OCI-LY3 (cell line): ENCODE data around the gene CLEC3B.

Experiments
- H2AFZ ChIP-seq: fragments of 200-600, 300-600 bp; shearing (Covaris generic); 2 replicates; pipeline ENCODE4 v1.6.0; 2014; ENCODE audit warnings: antibody characterized with exemption, low read depth, low read length
- H3K27ac ChIP-seq: fragments of 200-600, 300-600 bp; sonication (generic); 2 replicates; pipeline ENCODE4 v1.5.1; 2014; ENCODE audit warnings: mild to moderate bottlenecking, low read length, moderate library complexity, mixed read lengths
- H3K27me3 ChIP-seq: fragments of 200-600, 300-600 bp; sonication (generic); 2 replicates; pipeline ENCODE4 v1.6.1; 2014; ENCODE audit warnings: low read depth, low read length, mixed read lengths
- H3K36me3 ChIP-seq: fragments of 200-600, 300-600 bp; sonication (generic); replicated peaks from 2 replicates; pipeline ENCODE3; 2014; ENCODE audit warnings: low read depth, low read length, mixed read lengths
- H3K4me1 ChIP-seq: fragments of 300-600, 200-600 bp; sonication (generic); 2 replicates; pipeline ENCODE4 v1.6.1; 2014; ENCODE audit warnings: low read length, mixed read lengths
- H3K4me2 ChIP-seq: fragments of 200-600, 300-600 bp; sonication (generic); 2 replicates; pipeline ENCODE4 v1.6.1; 2014; ENCODE audit warnings: low read length, mixed read lengths
- H3K4me3 ChIP-seq: fragments of 300-600, 200-600 bp; sonication (generic); 2 replicates; pipeline ENCODE4 v1.5.1; 2014; ENCODE audit warnings: antibody characterized with exemption, mild to moderate bottlenecking, low read length, moderate library complexity
- H3K79me2 ChIP-seq: fragments of 300-600, 200-600 bp; shearing (Covaris generic); 2 replicates; pipeline ENCODE4 v1.6.1; 2014; ENCODE audit warnings: mild to moderate bottlenecking, low read length, mixed read lengths
- H3K9ac ChIP-seq: fragments of 300-600, 200-600 bp; shearing (Covaris generic); 2 replicates; pipeline ENCODE4 v1.6.0; 2014; ENCODE audit warnings: mild to moderate bottlenecking, low read length, moderate library complexity
- H3K9me3 ChIP-seq: fragments of 200-600, 300-600 bp; shearing (Covaris generic); 2 replicates; pipeline ENCODE4 v1.6.1; 2014; ENCODE audit warnings: low read length, mixed read lengths; ENCODE audit not compliant: insufficient read depth
- H4K20me1 ChIP-seq: fragments of 200-600, 300-600 bp; sonication (generic); 2 replicates; pipeline ENCODE4 v1.6.1; 2016; ENCODE audit warnings: low read length, mixed read lengths; ENCODE audit not compliant: insufficient read depth
- EZH2phosphoT487 ChIP-seq: fragments of 200-600 bp; shearing (Covaris generic); IDR thresholded peaks from 2 replicates; pipeline ENCODE4 v1.6.1; 2018; ENCODE audit warnings: antibody characterized with exemption, mixed run types, low read depth
- TF ChIP-seq, protein P1 (sequence below): fragments of 200-600, 300-600 bp; sonication (generic); IDR thresholded peaks from 2 replicates; pipeline ENCODE4 v1.5.1; 2014; ENCODE audit warnings: antibody characterized with exemption, low read length, low read depth

CLEC3B gene

DNA sequence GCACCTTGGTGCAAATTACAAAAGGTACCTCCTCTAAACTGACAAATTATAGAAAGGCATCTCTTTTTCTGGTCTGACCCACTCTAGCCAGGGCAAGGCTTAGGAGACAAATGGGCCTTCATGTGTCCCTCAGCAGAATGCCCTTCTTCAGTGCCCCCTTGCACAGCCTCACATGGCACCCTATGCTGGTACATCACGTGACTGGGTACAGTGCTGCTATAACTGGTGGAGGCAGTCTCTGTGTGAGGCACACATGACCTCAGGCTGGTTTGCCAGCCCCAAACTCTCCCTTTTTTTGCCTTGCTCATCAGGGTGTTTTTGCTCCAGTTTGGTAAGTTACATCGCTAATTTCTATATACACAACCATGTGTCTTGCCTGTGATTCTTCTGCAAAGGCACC, 3.1 kb downstream of the CLEC3B start:
- H3K79me2 ChIP-seq, result no peaks in the 10 kb centered on the region
- H3K27ac ChIP-seq, result no peak overlapping the region
- no peaks in the 10 kb centered on the region for H4K20me1 ChIP-seq
- no peak overlapping the region for H3K4me3 ChIP-seq
- no peak overlapping the region for H2AFZ ChIP-seq
- H3K9ac ChIP-seq, result no peak overlapping the region
- H3K27me3 ChIP-seq, result no peaks in the 10 kb centered on the region
- H3K36me3 ChIP-seq, result no peaks in the 10 kb centered on the region
- no peaks in the 10 kb centered on the region for H3K9me3 ChIP-seq
- H3K4me1 ChIP-seq, result no peaks in the 10 kb centered on the region
- TF ChIP-seq, protein P1, sequence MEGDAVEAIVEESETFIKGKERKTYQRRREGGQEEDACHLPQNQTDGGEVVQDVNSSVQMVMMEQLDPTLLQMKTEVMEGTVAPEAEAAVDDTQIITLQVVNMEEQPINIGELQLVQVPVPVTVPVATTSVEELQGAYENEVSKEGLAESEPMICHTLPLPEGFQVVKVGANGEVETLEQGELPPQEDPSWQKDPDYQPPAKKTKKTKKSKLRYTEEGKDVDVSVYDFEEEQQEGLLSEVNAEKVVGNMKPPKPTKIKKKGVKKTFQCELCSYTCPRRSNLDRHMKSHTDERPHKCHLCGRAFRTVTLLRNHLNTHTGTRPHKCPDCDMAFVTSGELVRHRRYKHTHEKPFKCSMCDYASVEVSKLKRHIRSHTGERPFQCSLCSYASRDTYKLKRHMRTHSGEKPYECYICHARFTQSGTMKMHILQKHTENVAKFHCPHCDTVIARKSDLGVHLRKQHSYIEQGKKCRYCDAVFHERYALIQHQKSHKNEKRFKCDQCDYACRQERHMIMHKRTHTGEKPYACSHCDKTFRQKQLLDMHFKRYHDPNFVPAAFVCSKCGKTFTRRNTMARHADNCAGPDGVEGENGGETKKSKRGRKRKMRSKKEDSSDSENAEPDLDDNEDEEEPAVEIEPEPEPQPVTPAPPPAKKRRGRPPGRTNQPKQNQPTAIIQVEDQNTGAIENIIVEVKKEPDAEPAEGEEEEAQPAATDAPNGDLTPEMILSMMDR, result no peak
- no peak for TF ChIP-seq EZH2phosphoT487
- no peak overlapping the region for H3K4me2 ChIP-seq

DNA sequence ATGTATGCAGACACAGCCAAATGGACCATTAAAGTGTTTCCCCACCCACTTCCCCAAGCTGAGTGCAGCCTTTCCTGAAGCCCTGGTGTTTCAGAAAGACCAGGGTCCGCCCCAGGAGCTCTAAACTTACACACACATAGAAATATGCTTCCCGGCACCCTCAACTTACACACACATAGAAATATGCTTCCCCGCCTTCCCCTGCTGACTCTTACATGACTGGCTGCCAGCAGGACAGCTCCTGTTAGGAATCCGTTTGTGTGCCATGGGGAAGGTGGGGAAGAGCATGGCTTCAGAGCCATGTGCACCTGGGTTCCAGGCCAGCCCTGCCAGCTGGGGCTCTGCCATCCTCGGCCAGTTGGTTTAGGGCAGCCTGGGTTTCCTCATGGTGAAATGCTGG, 3.6 kb downstream of the CLEC3B start:
- TF ChIP-seq, protein P1, result no peak
- no peak for TF ChIP-seq EZH2phosphoT487
- Histone ChIP-seq H2AFZ (no peak overlapping the region), H3K4me1 (peaks cover 2% of the 10 kb centered on the region), H3K4me2 (no peak overlapping the region), H3K9ac (no peak overlapping the region), H3K36me3 (no peaks in the 10 kb centered on the region), H3K27ac (no peak overlapping the region), H3K27me3 (no peaks in the 10 kb centered on the region), H3K4me3 (no peak overlapping the region), H3K9me3 (no peaks in the 10 kb centered on the region), H4K20me1 (no peaks in the 10 kb centered on the region), H3K79me2 (no peaks in the 10 kb centered on the region)

DNA sequence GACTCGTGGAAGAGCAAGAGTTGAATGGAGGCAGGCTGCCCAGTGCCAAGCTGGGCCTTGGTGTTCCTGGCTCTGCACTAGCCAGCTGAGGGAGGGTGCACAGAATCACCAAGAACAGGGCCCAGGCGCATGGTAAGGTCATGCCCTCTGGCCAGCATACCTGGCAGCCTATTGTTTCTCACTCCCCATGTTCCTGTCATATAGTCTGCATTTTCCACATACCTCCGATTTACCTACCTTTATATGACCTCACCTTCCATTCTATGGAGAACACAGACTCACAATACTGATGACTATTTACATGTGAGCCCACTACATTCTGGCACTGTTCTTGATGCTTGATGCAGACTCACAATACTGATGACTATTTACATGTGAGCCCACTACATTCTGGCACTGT, 5.4 kb downstream of the CLEC3B start:
- TF ChIP-seq EZH2phosphoT487, result no peak
- TF ChIP-seq, protein P1, result no peak
- Histone ChIP-seq H4K20me1 (no peaks in the 10 kb centered on the region), H3K9me3 (no peaks in the 10 kb centered on the region), H3K27ac (no peak overlapping the region), H3K79me2 (no peaks in the 10 kb centered on the region), H3K27me3 (no peaks in the 10 kb centered on the region), H3K4me2 (no peak overlapping the region), H2AFZ (no peak overlapping the region), H3K36me3 (no peaks in the 10 kb centered on the region), H3K4me3 (no peak overlapping the region), H3K9ac (no peak overlapping the region), H3K4me1 (peaks cover 10% of the 10 kb centered on the region)

DNA sequence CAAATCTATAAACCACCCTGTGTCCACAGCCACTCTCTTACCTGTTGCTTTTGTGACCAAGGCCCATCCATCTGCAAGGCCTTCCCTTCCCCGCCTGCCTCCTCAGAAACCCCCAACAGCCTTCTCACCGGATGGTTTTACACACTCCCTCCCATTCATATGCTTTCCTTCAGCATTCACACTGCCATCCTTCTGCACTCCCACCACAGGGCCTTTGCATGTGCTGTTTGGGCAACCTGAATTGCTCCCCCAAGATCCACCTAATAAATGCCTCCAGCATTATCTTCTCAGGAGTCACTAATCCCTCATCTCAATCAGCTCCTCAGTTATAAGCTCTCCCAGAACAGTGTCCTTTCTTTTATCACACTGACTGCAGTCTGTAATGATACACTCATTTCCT, 6.0 kb downstream of the CLEC3B start:
- H3K27ac ChIP-seq, result no peak overlapping the region
- H3K4me3 ChIP-seq, result no peak overlapping the region
- no peaks in the 10 kb centered on the region for H4K20me1 ChIP-seq
- H3K27me3 ChIP-seq, result no peaks in the 10 kb centered on the region
- H2AFZ ChIP-seq, result no peak overlapping the region
- no peaks in the 10 kb centered on the region for H3K36me3 ChIP-seq
- H3K4me1 ChIP-seq, result peaks cover 11% of the 10 kb centered on the region
- H3K4me2 ChIP-seq, result no peak overlapping the region
- TF ChIP-seq, protein P1, result no peak
- TF ChIP-seq EZH2phosphoT487, result no peak
- H3K79me2 ChIP-seq, result no peaks in the 10 kb centered on the region
- no peaks in the 10 kb centered on the region for H3K9me3 ChIP-seq
- H3K9ac ChIP-seq, result no peak overlapping the region
